GM12873 (cell line): ENCODE data around the gene DOCK3.

ENCODE experiments used
- CTCF ChIP-seq: IDR thresholded peaks from 2 replicates; pipeline ENCODE4 v1.5.1; 2012; ENCODE audit warnings: low read depth, mild to moderate bottlenecking, moderate library complexity, low read length, control low read depth; ENCODE audit not compliant: insufficient read depth; ENCODE audit errors: missing control alignments

Gene DOCK3

GRCh38 chr3:50995085-50995824 lies 320.5 kb downstream of the DOCK3 start:
- no peak for TF ChIP-seq CTCF

- TF ChIP-seq CTCF, result no peak
These were observed 327.8 kb downstream of the DOCK3 start for GRCh38 chr3:51002495-51002894.

GRCh38 chr3:51004235-51004634 lies 329.5 kb downstream of the DOCK3 start:
- TF ChIP-seq CTCF, result no peak

- TF ChIP-seq CTCF, result no peak
These were observed 349.4 kb downstream of the DOCK3 start for GRCh38 chr3:51024121-51024520.

GRCh38 chr3:51024765-51025632 lies 350.3 kb downstream of the DOCK3 start:
- TF ChIP-seq CTCF, result no peak

GRCh38 chr3:51031666-51032065 lies 356.9 kb downstream of the DOCK3 start:
- TF ChIP-seq CTCF, result no peak

- no peak for TF ChIP-seq CTCF
These were observed 360.9 kb downstream of the DOCK3 start for GRCh38 chr3:51035630-51036029.
